Ovary (tissue), 9 donors: Measurements from ENCODE around the gene ICAM3. TPM values are rescaled to one million over a fixed set of nuclear protein-coding genes. Genes with fewer than 3 reads are reported as not detected.

Experiments
- DNase-seq, 5 donors: peaks; one replicate each; pipeline ENCODE4 v3.0.0-alpha.2; 2019 to 2020
- H3K27ac ChIP-seq, 2 donors: fragments of 200-600 bp; one replicate each; pipeline versions ENCODE4 v1.5.1 to v1.8.0; 2019 to 2022
- H3K27me3 ChIP-seq: fragments of 200-600 bp; one replicate; pipeline ENCODE4 v1.8.0; 2022
- H3K36me3 ChIP-seq: fragments of 200-600 bp; sonication (generic); one replicate; pipeline ENCODE4 v1.5.1; 2019
- H3K4me1 ChIP-seq: one replicate; pipeline ENCODE4 v1.8.1; 2013; ENCODE audit warnings: mild to moderate bottlenecking, moderate library complexity; ENCODE audit not compliant: insufficient read depth
- H3K4me3 ChIP-seq: fragments of 200-600 bp; sonication (generic); one replicate; pipeline ENCODE4 v1.5.1; 2017
- H3K9me3 ChIP-seq, 2 donors: fragments of 200-600 bp in 1 of 2; sonication (generic) in 1 of 2; one replicate each; pipeline versions ENCODE4 v1.5.1 to v1.8.1; 2013 to 2019; ENCODE audit warnings: mild to moderate bottlenecking in 1 of 2, moderate library complexity in 1 of 2
- CTCF ChIP-seq, 3 donors: fragments of 450-650 bp in 2 of 3; fragments of 200-600 bp in 1 of 3; IDR thresholded peaks; one replicate each; pipeline versions ENCODE4 v1.5.1 to v1.8.0; 2016 to 2022; ENCODE audit warnings: antibody characterized with exemption in 3 of 3, mild to moderate bottlenecking in 1 of 3
- EP300 ChIP-seq: sonication (generic); formaldehyde crosslinking; IDR thresholded peaks from one replicate; pipeline ENCODE4 v1.6.1; 2017; ENCODE audit warnings: antibody characterized with exemption
- POLR2A ChIP-seq: fragments of 450-650 bp; IDR thresholded peaks from one replicate; pipeline ENCODE4 v1.6.1; 2017; ENCODE audit warnings: antibody characterized with exemption, mild to moderate bottlenecking, moderate library complexity
- WGBS, 3 donors: extraction: QIAGEN DNeasy Blood & Tissue Kit in 1 of 3; methylation state at CpG; one replicate each; pipeline versions ENCODE4 v1.1.5 to v1.1.7; 2013 to 2017; 5-methylcytosine and 5-hydroxymethylcytosine counted together
- intact Hi-C, 4 donors: fragments of 100-400 bp; cut with DNase I; formaldehyde crosslinking; loops; one replicate each; pipeline versions ENCODE4 v1.11.0 to v1.15.1; 2022 to 2023
- polyA plus RNA-seq, 2 donors: library from polyadenylated mRNA; stranded (reverse); fragments of 200-250 nt in 1 of 2; fragments of 350-450 nt in 1 of 2; fragmentation: Illumina TruSeq in 1 of 2; extraction: RNeasy Lipid Tissue Mini Kit (QIAGEN cat#74804) in 1 of 2; gene quantifications; one replicate each; pipeline ENCODE4 v1.2.3, GENCODE V29; 2013 to 2014
- total RNA-seq, 7 donors: library from RNA; depleted of rRNA in 2 of 7; stranded (reverse); fragments of >200 nt in 2 of 7; fragmentation: NEBNext Ultra II Directional in 3 of 7; extraction: Animal tissue kit (Norgen Biotek cat#: 25700) in 3 of 7; gene quantifications; one replicate each; pipeline versions ENCODE4 v1.1.0 to v1.2.4, GENCODE V29; 2016 to 2023
- donor health status: DM: no; HTN: no; CAD: no; lungs with moderate emphysema.
- donor health status: DM: no; HTN: no; CAD: no.
- donor health status: Bipolar disorder and iron deficiency.
- donor health status: DM: yes; HTN: yes; CAD: no.
- donor health status: DM: no; HTN: no; CAD: no.
- donor health status: DM: yes; HTN: yes; CAD: no.

The ICAM3 gene
- total and polyA plus RNA-seq, 9 donors = 2.2 to 10.9 (median 3.9) TPM

GRCh38 chr19:10363789-10364281, 24.4 kb upstream of the ICAM3 start:
- TF ChIP-seq EP300 (no peak), POLR2A (no peak), CTCF (IDR thresholded peaks at IDR 0.05) (no peak)
- DNase-seq = no peak
- Histone ChIP-seq H3K36me3 (no peaks in the 10 kb centered on the region), H3K27me3 (no peaks in the 10 kb centered on the region), H3K27ac (no peak overlapping the region), H3K4me1 (no peaks in the 10 kb centered on the region), H3K4me3 (no peak overlapping the region), H3K9me3 (no peaks in the 10 kb centered on the region)
- 91 to 94% (median 91%) methylated on average over 12 of the region's 12 CpGs for WGBS, 3 donors
- intact Hi-C loops = no loop called here

GRCh38 chr19:10362259-10362658, 22.8 kb upstream of the ICAM3 start:
- intact Hi-C loops = no loop called here
- Histone ChIP-seq H3K27ac (no peak overlapping the region), H3K36me3 (no peaks in the 10 kb centered on the region), H3K9me3 (no peaks in the 10 kb centered on the region), H3K27me3 (no peaks in the 10 kb centered on the region), H3K4me3 (no peak overlapping the region), H3K4me1 (no peaks in the 10 kb centered on the region)
- DNase-seq = no peak
- TF ChIP-seq CTCF (IDR thresholded peaks at IDR 0.05) = no peak
- no peak for TF ChIP-seq POLR2A
- no peak for TF ChIP-seq EP300
- WGBS, 3 donors = 91 to 92% (median 91%) methylated on average over 13 to 18 of the region's 18 CpGs

- Histone ChIP-seq H3K4me3 (no peak overlapping the region), H3K27me3 (no peaks in the 10 kb centered on the region), H3K4me1 (no peaks in the 10 kb centered on the region), H3K36me3 (no peaks in the 10 kb centered on the region), H3K27ac (no peak overlapping the region), H3K9me3 (no peaks in the 10 kb centered on the region)
- no peak for TF ChIP-seq POLR2A
- no peak for TF ChIP-seq EP300
- TF ChIP-seq CTCF (IDR thresholded peaks at IDR 0.05) = no peak
- 77 to 79% (median 78%) methylated on average over 16 of the region's 16 CpGs for WGBS, 3 donors
- intact Hi-C loops = no loop called here
- no peak for DNase-seq
Measured at GRCh38 chr19:10361569-10362011, 22.2 kb upstream of the ICAM3 start.

- H3K27me3 ChIP-seq = no peaks in the 10 kb centered on the region
- TF ChIP-seq EP300 = no peak
- no peak for TF ChIP-seq CTCF (IDR thresholded peaks at IDR 0.05)
- TF ChIP-seq POLR2A = no peak
- H3K4me3 ChIP-seq = no peak overlapping the region
- no peaks in the 10 kb centered on the region for H3K9me3 ChIP-seq
- no peak overlapping the region for H3K27ac ChIP-seq
- intact Hi-C loops = no loop called here
- peaks cover 6% of the 10 kb centered on the region for H3K4me1 ChIP-seq
- 89 to 96% (median 93%) methylated on average over 11 to 12 of the region's 12 CpGs for WGBS, 3 donors
- H3K36me3 ChIP-seq = no peaks in the 10 kb centered on the region
- no peak for DNase-seq
Measured at GRCh38 chr19:10356431-10356830, 17.0 kb upstream of the ICAM3 start.
